GM18519 (cell line): ENCODE measurements around the gene PDLIM5.
"Not testable (repeated sequence)": the region's sequence is repeated elsewhere in the genome, so short reads cannot be mapped to it uniquely, and the experiment has no call there.

Experiments used
- ATAC-seq: cut with Tn5 transposase; IDR thresholded peaks from one replicate; pipeline ENCODE4 v1.9.1; 2021; ENCODE audit warnings: mild to moderate bottlenecking, moderate library complexity; ENCODE audit not compliant: unreplicated experiment, low FRiP score

Gene PDLIM5

DNA sequence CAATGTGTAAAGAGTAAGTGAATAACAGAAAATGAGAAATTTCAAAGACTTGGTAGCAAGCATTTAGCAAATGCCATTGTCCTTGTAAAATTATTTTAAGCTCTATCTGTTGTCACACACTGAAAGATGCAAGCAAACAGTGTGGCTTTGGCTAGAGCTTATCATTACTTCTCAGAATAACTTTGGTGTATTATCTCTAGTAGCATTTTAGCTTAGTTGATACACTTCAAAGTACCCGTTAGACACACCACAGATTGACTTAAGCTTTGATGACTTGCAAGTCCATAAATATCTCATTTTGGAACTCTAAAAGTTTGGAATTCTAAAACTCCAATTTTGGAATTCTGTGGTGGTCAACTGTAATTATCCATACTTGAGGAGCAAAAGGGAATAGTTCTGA is 98.6 kb downstream of the PDLIM5 start:
- ATAC-seq, result no peak

DNA sequence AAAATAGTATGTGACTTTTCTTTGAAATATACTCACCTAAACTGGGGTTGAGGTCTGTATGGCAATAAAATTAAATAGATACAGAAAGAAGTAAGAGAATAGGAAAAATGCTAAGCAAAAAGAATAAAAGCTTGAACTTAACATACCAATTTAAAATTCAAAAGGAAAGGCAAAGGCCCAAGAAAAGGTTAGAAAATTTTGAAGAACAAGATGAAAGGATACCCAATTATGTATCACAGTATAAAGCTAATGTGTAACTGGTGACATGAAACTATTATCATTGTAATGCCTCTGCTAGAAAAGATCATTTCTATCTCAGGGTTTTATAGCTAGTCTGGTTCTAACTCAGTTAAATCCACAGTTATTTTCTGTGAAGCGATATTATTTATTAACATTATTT is 99.1 kb downstream of the PDLIM5 start:
- ATAC-seq, result no peak

DNA sequence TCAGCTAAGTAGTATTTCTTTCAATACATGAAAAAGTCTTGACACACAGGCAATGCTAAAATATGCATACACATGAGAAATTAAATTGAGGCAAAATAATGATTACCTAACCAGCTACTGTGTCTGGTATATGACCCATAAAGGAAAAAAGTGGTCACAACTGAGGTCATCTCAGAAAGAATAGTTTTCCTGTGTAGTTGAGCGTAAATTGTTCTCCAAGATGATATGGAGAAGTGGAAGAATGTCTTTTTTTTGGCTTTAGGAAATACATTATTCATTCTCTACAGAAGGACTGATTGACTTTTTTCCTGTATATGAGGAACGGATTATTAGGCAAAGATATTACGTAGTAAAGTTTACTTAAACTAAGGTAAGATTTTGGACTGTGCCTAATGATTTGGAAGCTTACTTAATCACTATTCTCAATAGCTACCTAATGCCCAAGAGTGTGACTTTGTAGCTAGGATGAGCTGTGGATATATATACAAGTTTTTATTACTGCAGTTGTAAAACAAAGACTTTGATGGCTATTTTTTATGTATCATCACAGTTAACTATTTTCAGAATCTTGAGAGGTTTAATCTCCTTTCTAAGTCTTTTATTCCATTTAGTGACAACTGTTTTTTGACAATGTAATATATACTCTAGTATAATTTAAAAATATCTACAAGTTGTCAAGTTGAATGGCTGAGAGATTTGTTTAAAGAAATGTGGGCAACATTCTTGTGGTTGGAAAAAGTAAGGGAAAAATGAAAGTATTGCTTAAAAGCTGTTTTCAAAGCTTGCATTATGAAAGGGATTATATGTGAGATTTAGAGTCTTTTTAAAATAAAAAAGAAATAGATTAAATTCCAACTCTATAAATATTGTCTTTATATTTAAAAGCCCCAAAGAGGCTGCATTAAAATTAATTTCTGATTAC is 100.2 kb downstream of the PDLIM5 start:
- ATAC-seq, result no peak

DNA sequence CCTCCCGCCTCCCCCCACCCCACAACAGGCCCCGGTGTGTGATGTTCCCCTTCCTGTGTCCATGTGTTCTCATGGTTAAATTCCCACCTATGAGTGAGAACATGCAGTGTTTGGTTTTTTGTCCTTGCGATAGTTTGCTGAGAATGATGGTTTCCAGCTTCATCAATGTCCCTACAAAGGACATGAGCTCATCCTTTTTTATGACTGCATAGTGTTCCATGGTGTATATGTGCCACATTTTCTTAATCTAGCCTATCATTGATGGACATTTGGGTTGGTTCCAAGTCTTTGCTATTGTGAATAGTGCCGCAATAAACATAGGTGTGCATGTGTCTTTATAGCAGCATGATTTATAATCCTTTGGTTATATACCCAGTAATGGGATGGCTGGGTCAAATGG is 104.3 kb downstream of the PDLIM5 start:
- ATAC-seq, result not testable (repeated sequence)

DNA sequence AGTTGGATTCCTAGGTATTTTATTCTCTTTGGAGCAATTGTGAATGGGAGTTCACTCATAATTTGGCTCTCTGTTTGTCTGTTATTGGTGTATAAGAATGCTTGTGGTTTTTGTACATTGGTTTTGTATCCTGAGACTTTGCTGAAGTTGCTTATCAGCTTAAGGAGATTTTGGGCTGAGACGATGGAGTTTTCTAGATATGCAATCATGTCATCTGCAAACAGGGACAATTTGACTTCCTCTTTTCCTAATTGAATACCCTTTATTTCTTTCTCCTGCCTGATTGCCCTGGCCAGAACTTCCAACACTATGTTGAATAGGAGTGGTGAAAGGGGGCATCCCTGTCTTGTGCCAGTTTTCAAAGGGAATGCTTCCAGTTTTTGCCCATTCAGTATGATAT is 105.9 kb downstream of the PDLIM5 start:
- ATAC-seq, result not testable (repeated sequence)

DNA sequence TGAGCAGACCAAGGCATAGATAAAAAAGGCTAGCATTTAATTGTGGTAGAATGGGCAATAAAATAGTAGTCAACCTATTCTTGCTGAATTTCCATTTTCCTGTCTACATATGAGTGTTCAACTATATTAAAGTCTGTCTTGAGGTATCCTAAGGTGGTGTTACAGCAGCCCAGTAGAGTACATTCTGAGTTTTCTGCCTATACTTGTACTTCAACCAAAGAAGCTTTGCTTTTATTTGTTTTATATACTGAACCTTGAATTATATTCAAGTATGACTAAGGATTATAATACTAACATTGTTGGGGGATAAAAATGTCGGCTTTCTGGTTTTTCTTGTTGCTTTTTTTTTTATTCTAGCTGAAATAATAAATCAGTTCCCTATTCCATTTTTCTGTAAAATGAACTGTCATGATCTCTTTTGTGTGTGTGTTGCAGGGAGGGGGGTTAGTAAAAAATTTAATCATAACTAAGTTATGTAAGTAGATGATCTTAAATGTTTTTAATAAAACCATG is 106.7 kb downstream of the PDLIM5 start:
- ATAC-seq, result no peak

DNA sequence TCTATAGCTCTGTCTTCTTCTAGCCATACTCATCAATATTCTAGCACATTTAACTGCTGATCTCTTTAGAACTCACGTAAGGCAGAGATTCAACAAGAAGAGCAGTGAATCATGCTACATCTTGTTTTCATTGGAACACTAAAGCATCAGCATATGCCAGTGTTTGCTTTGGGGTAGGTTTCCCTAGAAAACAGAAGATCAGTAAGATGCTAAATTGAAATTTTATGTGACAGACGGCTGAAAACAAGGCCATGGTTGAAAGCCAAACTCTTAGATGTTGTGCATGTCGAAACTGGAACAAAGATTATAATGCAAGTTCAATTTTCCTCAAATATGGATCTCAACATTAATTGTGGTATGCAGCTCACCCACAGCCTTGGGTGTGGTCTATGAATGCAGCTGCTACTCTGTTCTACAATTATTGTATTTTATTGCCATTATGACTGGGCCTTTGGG is 107.6 kb downstream of the PDLIM5 start:
- no peak for ATAC-seq

DNA sequence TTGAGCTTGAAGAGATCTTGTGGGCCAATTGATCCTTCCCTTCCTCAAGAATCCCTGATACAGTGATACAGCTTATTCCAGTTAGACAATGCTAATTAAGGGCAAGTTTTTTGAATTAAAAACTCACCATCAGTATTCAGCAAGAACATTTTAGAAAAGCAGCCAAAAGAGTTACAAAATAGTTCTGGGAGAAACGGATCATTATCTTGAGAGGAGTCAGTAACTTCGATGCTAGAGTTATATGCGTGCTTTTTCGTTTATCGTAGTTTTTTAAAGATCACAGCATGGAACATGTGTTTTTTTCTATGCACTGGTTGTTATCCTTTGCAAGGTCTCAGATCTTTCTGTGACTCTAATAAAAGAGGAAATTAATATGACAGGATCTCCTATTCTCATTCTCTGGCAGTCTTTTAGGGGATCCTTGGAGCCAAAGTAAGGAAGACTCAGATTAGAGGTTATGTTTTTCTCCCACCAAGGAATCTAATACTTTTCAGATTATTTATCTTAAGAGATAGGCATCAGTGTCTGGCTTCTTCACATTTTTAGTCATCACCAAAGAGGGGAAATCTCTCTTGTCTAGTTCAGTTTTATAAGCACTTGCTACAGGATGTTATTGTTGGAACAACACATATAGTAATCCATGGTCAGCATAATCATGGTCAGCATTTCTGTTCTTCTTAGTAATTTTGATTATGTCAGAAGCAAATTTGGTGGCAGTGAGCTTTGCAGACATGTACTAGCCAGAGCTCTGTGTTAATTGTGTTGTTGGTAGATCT is 109.7 kb downstream of the PDLIM5 start:
- no peak for ATAC-seq

DNA sequence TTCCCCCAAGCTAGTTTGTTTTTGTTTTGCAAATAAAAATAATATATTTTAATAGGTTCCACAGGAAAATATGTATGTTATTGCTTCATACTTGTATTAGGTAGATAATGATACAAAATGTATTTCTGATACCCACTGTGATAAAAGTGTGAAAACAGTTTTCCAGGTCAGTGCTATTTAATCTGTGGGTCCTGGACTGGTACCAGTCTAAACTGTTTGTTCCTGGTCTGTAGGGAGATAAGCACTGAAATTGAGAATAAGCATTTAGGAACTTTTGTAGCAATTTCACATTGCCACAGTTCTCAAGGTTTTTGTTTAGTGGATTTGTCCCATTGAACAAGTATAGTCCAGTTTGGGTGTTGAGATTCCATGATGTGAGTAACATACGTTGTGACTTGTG is 110.5 kb downstream of the PDLIM5 start:
- no peak for ATAC-seq

DNA sequence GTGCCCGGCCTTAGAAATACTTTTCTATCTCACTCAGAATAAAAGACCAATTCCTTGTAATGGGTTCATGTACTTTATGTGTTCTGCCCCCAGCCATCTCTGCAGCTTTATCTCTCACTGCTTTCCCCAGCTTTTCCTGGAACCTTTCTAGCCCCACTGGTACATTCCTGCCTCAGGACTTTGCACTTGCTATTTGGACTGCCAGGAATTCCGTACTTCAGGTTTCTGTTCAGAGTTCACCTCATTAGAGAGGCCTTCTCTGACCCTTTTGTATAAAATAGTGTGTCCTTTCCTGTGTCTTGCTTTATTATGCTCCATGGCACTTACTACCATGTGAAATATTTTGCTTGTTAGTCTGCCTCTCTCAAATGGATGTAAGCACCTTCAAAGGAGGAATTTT is 112.5 kb downstream of the PDLIM5 start:
- ATAC-seq, result no peak

DNA sequence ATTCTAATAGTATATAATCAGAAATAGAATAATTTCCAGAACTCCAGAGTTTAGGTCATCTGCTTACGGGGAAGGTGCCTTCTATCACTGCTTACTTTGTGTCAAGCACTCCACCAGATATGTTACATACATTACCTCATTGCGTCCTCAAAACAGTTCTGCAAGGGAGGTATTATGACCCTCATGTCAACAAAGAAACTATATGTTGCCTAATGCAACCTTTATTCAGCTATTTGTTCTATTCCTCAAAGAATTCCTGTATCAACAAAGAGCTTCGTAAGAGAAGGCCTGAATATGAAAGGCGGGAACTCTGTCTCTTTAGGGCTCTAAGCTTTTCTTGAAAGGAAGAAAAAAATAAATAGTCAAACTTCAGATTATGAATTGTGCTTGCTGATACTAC is 114.7 kb downstream of the PDLIM5 start:
- no peak for ATAC-seq

DNA sequence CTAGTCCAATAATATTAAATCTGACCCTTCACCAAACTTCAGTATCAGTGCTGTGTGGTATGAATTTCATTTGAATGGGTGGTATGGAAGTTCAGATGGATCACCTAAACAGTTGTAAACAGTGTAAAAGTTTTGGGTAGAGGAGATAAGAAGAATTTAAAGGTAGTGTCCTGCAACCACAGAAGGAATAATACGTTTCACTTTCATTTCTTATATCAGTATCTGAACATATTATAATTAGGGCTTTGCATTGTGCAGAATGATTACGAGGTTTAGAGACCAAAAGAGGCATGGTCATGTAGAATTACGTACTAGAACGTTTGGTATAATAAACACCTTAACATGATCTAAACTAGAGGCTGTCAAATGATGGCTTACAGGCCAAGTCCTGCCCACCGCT is 116.1 kb downstream of the PDLIM5 start:
- peak; percentile 80 for ATAC-seq

DNA sequence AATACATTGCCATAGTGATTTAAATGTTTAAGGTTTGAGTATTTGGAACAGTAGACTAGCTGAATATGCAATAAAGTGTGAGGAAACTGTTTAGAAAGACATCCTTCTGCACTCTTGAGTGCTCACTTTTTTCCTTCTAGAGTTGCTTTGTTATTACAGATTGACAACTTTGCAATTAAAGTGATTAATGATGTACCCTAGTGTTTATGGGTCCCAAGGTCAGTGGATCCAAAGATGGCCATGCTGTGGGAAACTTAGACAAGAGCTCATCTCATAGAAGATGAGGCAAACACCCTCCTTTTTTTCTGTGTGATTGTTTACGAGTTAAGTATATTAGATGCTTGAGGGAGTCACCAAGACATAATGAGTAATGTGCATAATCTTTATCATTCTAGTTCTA is 118.8 kb downstream of the PDLIM5 start:
- no peak for ATAC-seq

DNA sequence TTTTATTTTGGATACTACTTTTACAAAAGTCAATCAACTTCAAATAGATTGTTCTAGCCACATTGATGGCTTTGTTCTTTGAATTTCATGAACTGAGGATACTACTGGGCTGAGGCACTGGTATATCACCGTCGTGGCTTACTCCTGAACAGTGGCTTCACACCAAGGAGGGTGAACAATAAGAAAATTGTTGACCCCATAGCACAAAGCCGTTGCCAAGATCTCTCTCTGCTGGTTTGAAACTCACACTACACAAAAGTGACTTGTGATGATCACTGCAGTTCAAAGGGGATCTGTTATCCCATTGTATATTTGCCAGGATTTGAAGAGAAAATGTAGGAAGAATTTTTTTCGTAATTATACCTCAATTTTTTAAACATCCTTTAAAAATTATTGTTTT is 119.6 kb downstream of the PDLIM5 start:
- ATAC-seq, result no peak

DNA sequence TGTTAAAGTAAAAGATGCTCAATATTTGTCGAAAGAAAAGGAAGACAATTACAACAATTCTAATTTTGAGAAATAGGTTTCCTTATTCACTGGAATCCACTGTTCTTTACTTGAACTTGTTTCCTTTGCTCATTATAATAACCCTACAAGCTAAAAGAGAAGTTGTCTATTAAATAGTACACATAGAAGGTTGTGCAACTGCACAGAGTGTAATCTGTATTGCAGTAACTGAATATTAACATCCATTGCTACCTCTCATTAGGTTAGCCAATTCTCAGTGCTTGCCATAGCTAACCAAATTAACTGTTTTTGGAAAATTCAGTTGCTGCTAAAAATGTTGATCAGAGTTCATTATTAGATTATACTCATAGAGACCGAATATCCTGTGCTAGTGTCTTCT is 120.0 kb downstream of the PDLIM5 start:
- ATAC-seq, result no peak

DNA sequence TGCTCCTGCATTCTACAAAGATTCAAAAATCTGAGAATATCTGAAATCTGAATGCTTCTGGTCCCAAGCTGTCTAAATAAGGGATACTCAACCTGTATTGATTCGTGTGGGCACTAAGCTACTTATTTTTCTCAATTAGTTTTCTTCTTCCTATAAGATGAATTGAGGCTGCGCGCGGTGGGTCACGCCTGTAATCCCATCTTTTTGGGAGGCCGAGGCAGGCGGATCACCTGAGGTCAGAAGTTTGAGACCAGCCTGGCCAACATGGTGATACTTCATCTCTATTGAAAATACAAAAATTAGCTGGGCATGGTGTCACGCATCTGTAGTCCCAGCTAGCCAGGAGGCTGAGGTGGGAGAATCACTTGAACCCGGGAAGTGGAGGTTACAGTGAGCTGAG is 122.3 kb downstream of the PDLIM5 start:
- ATAC-seq, result no peak

DNA sequence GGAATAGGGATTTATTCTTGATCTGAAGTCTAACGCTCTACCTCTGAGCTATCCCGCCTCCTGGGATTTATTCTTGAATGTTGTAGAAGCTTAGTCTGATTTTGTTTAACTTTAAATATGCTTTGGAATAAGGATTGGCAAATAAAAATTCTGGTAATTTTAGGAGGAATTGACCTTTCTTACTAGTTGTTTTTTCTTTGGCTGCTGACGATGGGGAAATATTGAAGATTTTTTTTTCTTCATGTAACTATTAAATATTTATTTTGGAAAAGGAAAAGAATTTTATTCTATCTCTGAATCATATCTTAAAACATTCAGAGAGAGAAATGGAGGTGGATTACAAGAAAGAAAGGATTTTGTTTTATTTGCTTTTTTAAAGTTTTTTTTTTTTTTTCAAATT is 122.9 kb downstream of the PDLIM5 start:
- ATAC-seq, result no peak

DNA sequence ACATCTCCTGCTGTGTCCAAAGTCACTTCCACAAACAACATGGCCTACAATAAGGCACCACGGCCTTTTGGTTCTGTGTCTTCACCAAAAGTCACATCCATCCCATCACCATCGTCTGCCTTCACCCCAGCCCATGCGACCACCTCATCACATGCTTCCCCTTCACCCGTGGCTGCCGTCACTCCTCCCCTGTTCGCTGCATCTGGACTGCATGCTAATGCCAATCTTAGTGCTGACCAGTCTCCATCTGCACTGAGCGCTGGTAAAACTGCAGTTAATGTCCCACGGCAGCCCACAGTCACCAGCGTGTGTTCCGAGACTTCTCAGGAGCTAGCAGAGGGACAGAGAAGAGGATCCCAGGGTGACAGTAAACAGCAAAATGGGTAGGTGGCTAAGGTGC is 123.9 kb downstream of the PDLIM5 start:
- ATAC-seq, result no peak

DNA sequence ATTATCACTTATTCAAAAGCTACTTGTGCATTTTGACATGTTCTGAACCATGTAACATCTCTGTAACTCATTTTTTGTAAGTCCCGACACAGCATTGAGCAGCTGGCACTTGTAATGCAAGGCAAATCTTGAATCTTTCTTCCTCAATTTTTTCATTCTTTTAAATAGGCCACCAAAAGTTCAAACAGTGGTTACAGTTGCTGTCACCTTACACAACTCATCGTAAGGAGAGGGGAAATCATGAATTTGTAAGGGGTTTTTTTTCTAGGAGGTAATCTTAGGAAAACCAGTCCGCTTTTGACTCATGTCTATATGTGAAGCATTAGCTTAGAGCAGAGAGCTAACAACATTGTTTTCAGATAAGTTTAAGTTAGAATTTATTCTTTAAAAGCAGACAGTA is 124.5 kb downstream of the PDLIM5 start:
- no peak for ATAC-seq

DNA sequence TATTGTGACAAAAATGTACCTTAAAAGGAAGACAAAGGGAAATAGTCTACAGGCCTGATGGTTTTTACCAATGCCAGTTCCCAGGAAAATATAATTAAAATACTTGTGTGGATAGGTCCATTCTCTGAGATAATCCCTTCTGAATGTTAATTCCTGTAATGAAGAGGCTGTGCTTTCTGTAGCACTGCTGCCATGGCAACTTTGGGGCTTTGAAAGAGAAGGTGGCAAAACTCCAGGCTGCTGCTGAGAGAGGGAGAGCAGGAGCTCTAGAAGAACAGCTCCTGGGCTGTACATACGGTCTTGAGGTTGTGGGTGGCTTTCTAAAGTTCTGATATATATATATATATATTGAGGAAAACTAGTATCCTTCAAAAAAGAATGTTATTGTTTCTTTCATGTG is 125.4 kb downstream of the PDLIM5 start:
- no peak for ATAC-seq

DNA sequence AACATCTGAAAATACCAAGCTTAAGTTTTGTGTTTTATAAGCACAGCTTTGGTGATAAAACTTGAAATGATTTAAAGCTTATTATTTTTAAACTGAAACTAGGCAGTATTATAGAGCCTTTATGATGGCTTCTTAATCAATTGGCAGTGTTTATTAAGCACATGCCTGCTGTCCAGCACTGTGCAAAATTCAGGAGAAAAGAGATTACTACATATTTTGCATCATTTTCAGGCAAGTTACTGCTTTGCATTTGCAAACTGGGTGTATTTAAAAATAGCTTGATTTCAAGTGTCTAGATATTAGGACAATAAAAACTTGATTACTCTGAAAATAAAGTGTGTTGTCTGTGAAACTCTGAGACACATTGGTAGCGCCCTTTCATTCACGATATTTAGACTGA is 126.5 kb downstream of the PDLIM5 start:
- no peak for ATAC-seq
